Suprapubic skin (tissue), 3 donors: ENCODE results near the gene OPN3.

ENCODE experiments used
- POLR2A ChIP-seq, 2 donors: fragments of 450-650 bp; IDR thresholded peaks; one replicate each; pipeline ENCODE4 v1.6.1; 2017; ENCODE audit warnings: antibody characterized with exemption in 2 of 2, mild to moderate bottlenecking in 2 of 2, moderate library complexity in 2 of 2
- TF ChIP-seq, protein P1 (sequence below), 2 donors: fragments of 200-600 bp in 1 of 2; fragments of 450-650 bp in 1 of 2; sonication (generic) in 1 of 2; IDR thresholded peaks; one replicate each; pipeline ENCODE4 v1.5.1; 2016 to 2019; ENCODE audit warnings: antibody characterized with exemption in 2 of 2, mild to moderate bottlenecking in 1 of 2, moderate library complexity in 1 of 2

DNA sequence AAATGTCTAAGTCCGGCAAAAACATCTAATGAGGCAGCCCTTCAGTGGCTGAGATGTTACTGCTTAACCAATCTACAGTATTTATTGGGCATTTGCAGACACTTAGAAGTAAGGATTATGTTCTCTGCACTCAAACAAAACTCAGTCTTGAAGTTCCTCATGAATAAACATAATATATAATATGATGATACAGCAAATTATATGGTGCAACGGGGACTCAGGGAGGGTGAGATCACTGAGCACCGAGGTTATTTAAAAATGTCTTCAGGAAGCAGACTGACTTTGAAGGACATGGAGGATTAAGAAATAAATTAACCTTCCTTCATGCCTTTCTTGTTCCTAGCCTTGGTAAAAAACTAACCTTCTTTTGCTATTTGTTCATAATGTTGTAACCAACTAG is 39.8 kb upstream of the OPN3 start:
- TF ChIP-seq, protein P1, sequence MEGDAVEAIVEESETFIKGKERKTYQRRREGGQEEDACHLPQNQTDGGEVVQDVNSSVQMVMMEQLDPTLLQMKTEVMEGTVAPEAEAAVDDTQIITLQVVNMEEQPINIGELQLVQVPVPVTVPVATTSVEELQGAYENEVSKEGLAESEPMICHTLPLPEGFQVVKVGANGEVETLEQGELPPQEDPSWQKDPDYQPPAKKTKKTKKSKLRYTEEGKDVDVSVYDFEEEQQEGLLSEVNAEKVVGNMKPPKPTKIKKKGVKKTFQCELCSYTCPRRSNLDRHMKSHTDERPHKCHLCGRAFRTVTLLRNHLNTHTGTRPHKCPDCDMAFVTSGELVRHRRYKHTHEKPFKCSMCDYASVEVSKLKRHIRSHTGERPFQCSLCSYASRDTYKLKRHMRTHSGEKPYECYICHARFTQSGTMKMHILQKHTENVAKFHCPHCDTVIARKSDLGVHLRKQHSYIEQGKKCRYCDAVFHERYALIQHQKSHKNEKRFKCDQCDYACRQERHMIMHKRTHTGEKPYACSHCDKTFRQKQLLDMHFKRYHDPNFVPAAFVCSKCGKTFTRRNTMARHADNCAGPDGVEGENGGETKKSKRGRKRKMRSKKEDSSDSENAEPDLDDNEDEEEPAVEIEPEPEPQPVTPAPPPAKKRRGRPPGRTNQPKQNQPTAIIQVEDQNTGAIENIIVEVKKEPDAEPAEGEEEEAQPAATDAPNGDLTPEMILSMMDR (IDR thresholded peaks at IDR 0.05), result no peak
- TF ChIP-seq POLR2A (IDR thresholded peaks at IDR 0.05), result no peak
